H1 (cell line): ENCODE results near the gene RAPGEF5. TPM values are rescaled to one million over a fixed set of nuclear protein-coding genes. Genes with fewer than 3 reads are reported as not detected.

Experiments
- CTCF ChIA-PET: fragments of 300-600 bp; sonication (Branson Sonifier 250); formaldehyde crosslinking; loops from one replicate; lab custom pipeline; 2021; ENCODE audit not compliant: partially characterized antibody; lab: Charles Lee
- POLR2A ChIA-PET: fragments of 300-600 bp; sonication (Branson Sonifier 250); formaldehyde crosslinking; loops from one replicate; lab custom pipeline; 2021; ENCODE audit warnings: inconsistent platforms; ENCODE audit not compliant: partially characterized antibody; lab: Charles Lee
- DNase-seq, 2 experiments: peaks; one replicate each; pipeline versions ENCODE4 v3.0.0 to v3.0.0-alpha.2; 2010 to 2022; ENCODE audit warnings: low spot score in 2 of 2, low read depth in 1 of 2, mixed read lengths in 1 of 2
- FAIRE-seq: peaks from 2 replicates; lab custom pipeline; 2011; peaks lifted over from hg19 to GRCh38; lab: Jason Lieb, UNC
- H2AFZ ChIP-seq: 2 replicates; pipeline ENCODE4 v1.8.1; 2012; ENCODE audit warnings: low read length, inconsistent platforms
- H2AK5ac ChIP-seq: 2 replicates; pipeline ENCODE4 v1.6.1; 2013; ENCODE audit warnings: low read depth, low read length
- H2BK120ac ChIP-seq: replicated peaks from 2 replicates; pipeline ENCODE3; 2013; ENCODE audit warnings: low read depth, low read length, inconsistent platforms
- H2BK12ac ChIP-seq: 2 replicates; pipeline ENCODE4 v1.6.1; 2013; ENCODE audit warnings: low read depth, low read length
- H2BK15ac ChIP-seq: 2 replicates; pipeline ENCODE4 v1.6.1; 2013; ENCODE audit warnings: low read length
- H2BK20ac ChIP-seq: 2 replicates; pipeline ENCODE4 v1.6.1; 2013; ENCODE audit warnings: low read length
- H2BK5ac ChIP-seq: 2 replicates; pipeline ENCODE4 v1.6.1; 2013; ENCODE audit warnings: low read depth, low read length
- H3K14ac ChIP-seq: 2 replicates; pipeline ENCODE4 v1.6.1; 2013; ENCODE audit warnings: inconsistent platforms; ENCODE audit not compliant: insufficient read length
- H3K18ac ChIP-seq: 2 replicates; pipeline ENCODE4 v1.6.1; 2013; ENCODE audit warnings: low read length; ENCODE audit errors: extremely low read depth
- H3K23ac ChIP-seq: 2 replicates; pipeline ENCODE4 v1.6.1; 2013; ENCODE audit warnings: inconsistent platforms; ENCODE audit not compliant: insufficient read length
- H3K23me2 ChIP-seq: 2 replicates; pipeline ENCODE4 v1.6.1; 2013; ENCODE audit warnings: low read depth, low read length
- H3K27ac ChIP-seq: 2 replicates; pipeline ENCODE4 v1.6.1; 2011; ENCODE audit warnings: low read depth, low read length, inconsistent platforms
- H3K27me3 ChIP-seq, 4 experiments: replicated peaks in 1 of 4; 1 replicate in 1 of 4; 2 replicates in 3 of 4; pipeline versions ENCODE4 v1.6.1 to v1.8.1; 2011 to 2013; ENCODE audit warnings: low read length in 3 of 4, mild to moderate bottlenecking in 3 of 4, inconsistent platforms in 2 of 4, mixed read lengths in 2 of 4, moderate library complexity in 1 of 4; ENCODE audit not compliant: control insufficient read depth in 3 of 4, insufficient read depth in 3 of 4; ENCODE audit errors: extremely low read depth in 1 of 4
- H3K36me3 ChIP-seq, 4 experiments: 2 replicates each; pipeline versions ENCODE4 v1.6.1 to v1.8.1; 2011 to 2013; ENCODE audit warnings: mild to moderate bottlenecking in 4 of 4, low read length in 3 of 4, moderate library complexity in 2 of 4, control low read depth in 1 of 4, inconsistent platforms in 1 of 4; ENCODE audit not compliant: insufficient read depth in 4 of 4, control insufficient read depth in 2 of 4
- H3K4ac ChIP-seq: replicated peaks from 2 replicates; pipeline ENCODE3; 2013; ENCODE audit warnings: low read length, low read depth, mixed read lengths, inconsistent platforms; ENCODE audit not compliant: insufficient read length
- H3K4me1 ChIP-seq, 4 experiments: replicated peaks in 1 of 4; 1 replicate in 1 of 4; 2 replicates in 3 of 4; pipeline versions ENCODE4 v1.6.1 to v1.8.1; 2011 to 2013; ENCODE audit warnings: low read length in 3 of 4, inconsistent platforms in 2 of 4, mixed read lengths in 1 of 4; ENCODE audit not compliant: insufficient read depth in 4 of 4, control insufficient read depth in 3 of 4
- H3K4me2 ChIP-seq, 2 experiments: 2 replicates each; pipeline versions ENCODE4 v1.6.1 to v1.8.1; 2011 to 2013; ENCODE audit warnings: low read depth in 2 of 2, low read length in 2 of 2, control low read depth in 1 of 2, inconsistent platforms in 1 of 2, mild to moderate bottlenecking in 1 of 2; ENCODE audit not compliant: insufficient read depth in 1 of 2
- H3K4me3 ChIP-seq, 4 experiments: fragments of 200-600, 300-600 bp in 1 of 4; sonication (generic), shearing (Covaris generic), sonication (Bioruptor Twin) in 1 of 4; 2 replicates each; pipeline versions ENCODE4 v1.5.1 to v1.8.1; 2011 to 2016; ENCODE audit warnings: low read length in 4 of 4, low read depth in 3 of 4, control low read depth in 2 of 4, inconsistent platforms in 2 of 4, mild to moderate bottlenecking in 2 of 4, mixed read lengths in 1 of 4, moderate library complexity in 1 of 4; ENCODE audit not compliant: insufficient read depth in 2 of 4; ENCODE audit errors: extremely low read depth in 1 of 4
- H3K56ac ChIP-seq: replicated peaks from 2 replicates; pipeline ENCODE3; 2013; ENCODE audit warnings: low read depth, mild to moderate bottlenecking, mixed read lengths, low read length, inconsistent platforms; ENCODE audit not compliant: insufficient read length
- H3K79me1 ChIP-seq: 2 replicates; pipeline ENCODE4 v1.6.1; 2013; ENCODE audit warnings: low read depth, low read length, control low read depth
- H3K79me2 ChIP-seq, 2 experiments: 2 replicates each; pipeline versions ENCODE4 v1.6.1 to v1.8.1; 2012 to 2013; ENCODE audit warnings: low read length in 2 of 2, mild to moderate bottlenecking in 2 of 2, inconsistent platforms in 1 of 2; ENCODE audit not compliant: insufficient read depth in 2 of 2, control insufficient read depth in 1 of 2
- H3K9ac ChIP-seq, 4 experiments: replicated peaks in 1 of 4; 1 replicate in 1 of 4; 2 replicates in 3 of 4; pipeline versions ENCODE4 v1.6.1 to v1.8.1; 2011 to 2013; ENCODE audit warnings: low read depth in 3 of 4, low read length in 3 of 4, control low read depth in 2 of 4, mild to moderate bottlenecking in 2 of 4, moderate library complexity in 2 of 4, inconsistent platforms in 1 of 4; ENCODE audit errors: extremely low read depth in 1 of 4
- H3K9me3 ChIP-seq, 2 experiments: 2 replicates each; pipeline versions ENCODE4 v1.6.1 to v1.8.1; 2012 to 2013; ENCODE audit warnings: mild to moderate bottlenecking in 2 of 2, moderate library complexity in 2 of 2, control low read depth in 1 of 2, inconsistent platforms in 1 of 2, low read depth in 1 of 2, low read length in 1 of 2, mixed read lengths in 1 of 2; ENCODE audit not compliant: insufficient read depth in 2 of 2
- H4K20me1 ChIP-seq, 2 experiments: replicated peaks in 1 of 2; 2 replicates each; pipeline versions ENCODE3 to v1.8.1; 2011 to 2013; ENCODE audit warnings: inconsistent platforms in 2 of 2, low read length in 2 of 2, mild to moderate bottlenecking in 1 of 2; ENCODE audit not compliant: insufficient read depth in 2 of 2, control insufficient read depth in 1 of 2
- H4K5ac ChIP-seq: 2 replicates; pipeline ENCODE4 v1.6.1; 2013; ENCODE audit warnings: low read length, low read depth, mixed read lengths, inconsistent platforms; ENCODE audit not compliant: insufficient read length
- H4K8ac ChIP-seq: 2 replicates; pipeline ENCODE4 v1.8.0; 2013; ENCODE audit warnings: mild to moderate bottlenecking, moderate library complexity, low read length, inconsistent platforms; ENCODE audit not compliant: insufficient read depth; ENCODE audit errors: extremely low read depth
- H4K91ac ChIP-seq: replicated peaks from 2 replicates; pipeline ENCODE3; 2013; ENCODE audit warnings: low read length, mixed read lengths, inconsistent platforms; ENCODE audit not compliant: insufficient read length
- BRCA1 ChIP-seq: IDR thresholded peaks from 2 replicates; pipeline ENCODE4 v1.6.1; 2012; ENCODE audit warnings: low read depth, low read length, improper control_type of control experiment
- TCF12 ChIP-seq: IDR thresholded peaks from 2 replicates; pipeline ENCODE4 v1.6.1; 2011; ENCODE audit warnings: low read depth, mild to moderate bottlenecking, low read length
- WGBS, 2 experiments: shearing (Covaris generic) in 1 of 2; methylation state at CpG; one replicate each; pipeline versions ENCODE4 v1.1.6 to v1.1.7; 2013 to 2015; ENCODE audit warnings: low lambda C conversion rate in 2 of 2, mixed read lengths in 2 of 2, inconsistent platforms in 1 of 2, low coverage in 1 of 2, missing lambda C conversion rate in 1 of 2; ENCODE audit not compliant: insufficient replicate concordance in 2 of 2, insufficient coverage in 1 of 2, insufficient read length in 1 of 2; ENCODE audit errors: extremely low coverage in 1 of 2, missing lambda C conversion rate in 1 of 2; 5-methylcytosine and 5-hydroxymethylcytosine counted together
- polyA plus RNA-seq, 7 experiments: library from polyadenylated mRNA; depleted of rRNA in 3 of 7; stranded (reverse) in 5 of 7; unstranded in 2 of 7; fragments of >200 nt in 5 of 7; fragments of 200-250 nt in 2 of 7; gene quantifications; 1 replicate in 5 of 7; 2 replicates in 1 of 7; 4 replicates in 1 of 7; pipeline versions ENCODE4 v1.2.1 to v1.2.3, GENCODE V29; 2011 to 2013; ENCODE audit warnings: missing spikeins in 2 of 7, mixed read lengths in 2 of 7
- total RNA-seq: library from RNA; stranded (reverse); fragmentation: NEBNext Ultra II Directional; extraction: Animal tissue kit (Norgen Biotek cat#: 25700); gene quantifications from 2 replicates; pipeline ENCODE4 v1.2.1, GENCODE V29; 2021

The RAPGEF5 gene
- total and polyA plus RNA-seq, 2 of the 8 experiments (the other 6 are each of a cell fraction or from before 2014, with no cell fraction given), result 4.4 to 22.9 TPM

- no peak overlapping the region for H2BK5ac ChIP-seq
- no peak overlapping the region for H4K91ac ChIP-seq
- no peak overlapping the region for H3K18ac ChIP-seq
- no peak overlapping the region for H2BK20ac ChIP-seq
- DNase-seq, result no peak
- H2BK120ac ChIP-seq, result no peak overlapping the region
- H3K4ac ChIP-seq, result no peak overlapping the region
- H2BK15ac ChIP-seq, result no peak overlapping the region
- peaks cover 0 to 3% (median 0%) of the 10 kb centered on the region in 4 experiments; a peak in 1 of 7 replicates for H3K4me1 ChIP-seq
- no peak overlapping the region for H3K56ac ChIP-seq
- no peak overlapping the region for H3K4me3 ChIP-seq
- CTCF ChIA-PET, result interaction anchor here (0.8 kb wide), 1 partner anchor 40 kb away, joined by 3 read pairs; no protein-coding TSS in a partner anchor
- no peak overlapping the region for H3K27ac ChIP-seq
- no peaks in the 10 kb centered on the region for H3K23me2 ChIP-seq
- no peak overlapping the region for H3K23ac ChIP-seq
- no peak overlapping the region for H4K8ac ChIP-seq
- H2AK5ac ChIP-seq, result no peak overlapping the region
- no peak overlapping the region for H3K4me2 ChIP-seq
- H3K27me3 ChIP-seq, result no peaks in the 10 kb centered on the region
- no peaks in the 10 kb centered on the region for H4K20me1 ChIP-seq
- no peak overlapping the region for H4K5ac ChIP-seq
- no peaks in the 10 kb centered on the region for H3K36me3 ChIP-seq
- WGBS, 2 experiments, result 85% methylated on average over 2 of the region's 2 CpGs; no CpG with 5 or more reads in 1 of the 2 experiments
- no peak overlapping the region for H2AFZ ChIP-seq
- H3K14ac ChIP-seq, result no peak overlapping the region
- H3K79me2 ChIP-seq, result no peaks in the 10 kb centered on the region
- no peak overlapping the region for H3K9ac ChIP-seq
- no peak overlapping the region for H2BK12ac ChIP-seq
- POLR2A ChIA-PET, result no interaction called here
- H3K9me3 ChIP-seq, result no peaks in the 10 kb centered on the region
- no peaks in the 10 kb centered on the region for H3K79me1 ChIP-seq
- FAIRE-seq, result no peak
- TF ChIP-seq TCF12 (no peak), BRCA1 (no peak)
These were observed 46.4 kb upstream of the RAPGEF5 start for GRCh38 chr7:22403344-22403743.
